Gastroesophageal sphincter (tissue), 4 donors: ENCODE measurements around the gene PIK3R5. TPM values are rescaled to one million over a fixed set of nuclear protein-coding genes. Genes with fewer than 3 reads are reported as not detected.

ENCODE experiments used
- ATAC-seq: fragments of 150-250 bp; one replicate; pipeline ENCODE4 v1.9.1; 2016; ENCODE audit warnings: mild to moderate bottlenecking, moderate library complexity
- H3K27ac ChIP-seq, 4 donors: fragments of 200-600 bp; sonication (generic) in 3 of 4; 1 replicate in 3 of 4; 2 replicates in 1 of 4; pipeline ENCODE4 v1.5.1; 2016 to 2019
- H3K27me3 ChIP-seq: fragments of 200-600 bp; sonication (generic); one replicate; pipeline ENCODE4 v1.5.1; 2019
- H3K36me3 ChIP-seq, 2 donors: fragments of 200-600 bp; sonication (generic); one replicate each; pipeline ENCODE4 v1.5.1; 2019; ENCODE audit warnings: control low read depth in 1 of 2
- H3K4me1 ChIP-seq, 3 donors: fragments of 200-600 bp; sonication (generic); 1 replicate in 2 of 3; 2 replicates in 1 of 3; pipeline ENCODE4 v1.5.1; 2016 to 2019; ENCODE audit warnings: control low read depth in 2 of 3
- H3K4me3 ChIP-seq, 2 donors: fragments of 200-600 bp; sonication (generic); one replicate each; pipeline ENCODE4 v1.5.1; 2019; ENCODE audit warnings: mild to moderate bottlenecking in 1 of 2, moderate library complexity in 1 of 2
- H3K9me3 ChIP-seq, 3 donors: fragments of 200-600 bp; sonication (generic); one replicate each; pipeline ENCODE4 v1.5.1; 2017 to 2019; ENCODE audit warnings: control low read depth in 2 of 3
- CTCF ChIP-seq, 4 experiments: fragments of 200-600 bp in 2 of 4; fragments of 450-650 bp in 2 of 4; sonication (generic) in 1 of 4; IDR thresholded peaks; one replicate each; pipeline ENCODE4 v1.5.1; 2017 to 2019; ENCODE audit warnings: antibody characterized with exemption in 4 of 4, mild to moderate bottlenecking in 2 of 4, moderate library complexity in 2 of 4
- EP300 ChIP-seq: sonication (generic); formaldehyde crosslinking; IDR thresholded peaks from one replicate; pipeline ENCODE4 v1.6.1; 2017; ENCODE audit warnings: antibody characterized with exemption, mild to moderate bottlenecking
- POLR2A ChIP-seq, 2 donors: fragments of 450-650 bp; IDR thresholded peaks; one replicate each; pipeline ENCODE4 v1.6.1; 2017; ENCODE audit warnings: antibody characterized with exemption in 2 of 2, mild to moderate bottlenecking in 2 of 2, moderate library complexity in 1 of 2
- POLR2AphosphoS5 ChIP-seq: sonication (generic); formaldehyde crosslinking; IDR thresholded peaks from one replicate; pipeline ENCODE4 v1.6.1; 2017; ENCODE audit warnings: antibody characterized with exemption
- WGBS, 2 donors: methylation state at CpG; one replicate each; pipeline ENCODE4 v1.1.5; 2018; ENCODE audit warnings: low coverage in 1 of 2; 5-methylcytosine and 5-hydroxymethylcytosine counted together
- total RNA-seq, 4 donors: library from RNA; depleted of rRNA; stranded (reverse); fragments of >200 nt; gene quantifications; one replicate each; pipeline ENCODE4 v1.1.0, GENCODE V29; 2016

Gene PIK3R5
- total RNA-seq, 4 donors from 2014 or later: 8.9 to 13.1 (median 11.9) TPM

- ATAC-seq: no peak
- peaks cover 56% of the 10 kb centered on the region for H3K27me3 ChIP-seq
- peaks cover 0 to 5% (median 0%) of the 10 kb centered on the region in 3 donors for H3K9me3 ChIP-seq
- 86 to 93% methylated on average over 5 to 13 of the region's 16 CpGs for WGBS, 2 donors
- no peaks in the 10 kb centered on the region for H3K4me1 ChIP-seq
- no peak overlapping the region for H3K4me3 ChIP-seq
- TF ChIP-seq CTCF (IDR thresholded peaks at IDR 0.05) (no peak), EP300 (no peak), POLR2AphosphoS5 (no peak), POLR2A (IDR thresholded peaks at IDR 0.05) (no peak)
- H3K36me3 ChIP-seq: no peaks in the 10 kb centered on the region
- no peak overlapping the region for H3K27ac ChIP-seq
These were observed 136.2 kb downstream of the PIK3R5 start for GRCh38 chr17:8829036-8829941.

Other genes starting within 250 kb of the PIK3R5 start
- not detected for gene CCDC42, start 220.9 kb downstream of the PIK3R5 start, total RNA-seq
- gene SPDYE4, start 207.2 kb downstream of the PIK3R5 start, total RNA-seq: not detected
- gene MFSD6L, start 166.3 kb downstream of the PIK3R5 start, total RNA-seq: under 1 TPM in 1 of 4 donors, not detected in 3; 0.12 TPM
- gene PIK3R6, start 98.0 kb downstream of the PIK3R5 start, total RNA-seq: 1 to 10 TPM; 1.5 to 2.2 (median 2.0) TPM
- 100 to 1,000 TPM in 2 of 4 donors, 10 to 100 TPM in 2; 74.3 to 211 (median 107) TPM for gene NTN1, start 55.8 kb upstream of the PIK3R5 start, total RNA-seq